Right lung (tissue), 5 donors: Measurements from ENCODE around the gene RAB11B. TPM values are rescaled to one million over a fixed set of nuclear protein-coding genes. Genes with fewer than 3 reads are reported as not detected.

Experiments used
- polyA plus RNA-seq, 5 donors: library from polyadenylated mRNA; unstranded; fragments of 120-200 nt; gene quantifications; one replicate each; pipeline versions ENCODE4 v1.2.1 to v1.2.3, GENCODE V29; 2013; ENCODE audit warnings: inconsistent platforms in 1 of 5, low replicate concordance in 1 of 5; ENCODE audit not compliant: insufficient read length in 5 of 5, insufficient read depth in 1 of 5

RAB11B gene
- polyA plus RNA-seq, 5 donors: 97.7 to 161 (median 121) TPM

Other genes starting within 250 kb of the RAB11B start
- 10 to 100 TPM; 52.4 to 74.3 (median 54.0) TPM for gene FBN3, start 240.8 kb upstream of the RAB11B start, polyA plus RNA-seq
- 10 to 100 TPM; 41.4 to 62.9 (median 53.1) TPM for gene CERS4, start 181.0 kb upstream of the RAB11B start, polyA plus RNA-seq
- 10 to 100 TPM; 26.9 to 53.9 (median 33.0) TPM for gene CD320, start 82.0 kb upstream of the RAB11B start, polyA plus RNA-seq
- 10 to 100 TPM; 29.6 to 36.3 (median 35.6) TPM for gene NDUFA7, start 69.0 kb upstream of the RAB11B start, polyA plus RNA-seq
- gene RPS28, start 68.9 kb upstream of the RAB11B start, polyA plus RNA-seq: 100 to 1,000 TPM; 455 to 946 (median 563) TPM
- 10 to 100 TPM; 13.0 to 26.5 (median 16.8) TPM for gene KANK3, start 47.1 kb upstream of the RAB11B start, polyA plus RNA-seq
- gene ANGPTL4, start 26.2 kb upstream of the RAB11B start, polyA plus RNA-seq: 1 to 10 TPM; 2.9 to 7.6 (median 4.6) TPM
- gene MARCHF2, start 22.9 kb downstream of the RAB11B start, polyA plus RNA-seq: 10 to 100 TPM in 3 of 5 donors, 1 to 10 TPM in 2; 9.4 to 17.0 (median 10.6) TPM
- gene HNRNPM, start 54.6 kb downstream of the RAB11B start, polyA plus RNA-seq: 100 to 1,000 TPM; 281 to 444 (median 337) TPM
- 1 to 10 TPM; 1.9 to 3.9 (median 2.9) TPM for gene PRAM1, start 112.3 kb downstream of the RAB11B start, polyA plus RNA-seq
- gene ZNF414, start 123.8 kb downstream of the RAB11B start, polyA plus RNA-seq: 10 to 100 TPM; 16.3 to 38.3 (median 20.8) TPM
- gene MYO1F, start 187.1 kb downstream of the RAB11B start, polyA plus RNA-seq: 10 to 100 TPM; 10.8 to 14.6 (median 11.1) TPM
- 10 to 100 TPM; 46.0 to 71.3 (median 53.9) TPM for gene ADAMTS10, start 220.4 kb downstream of the RAB11B start, polyA plus RNA-seq
- not detected for gene NFILZ, start 240.3 kb downstream of the RAB11B start, polyA plus RNA-seq